Neural cell (in vitro differentiated cells): ENCODE measurements around the gene GOLGA8A. TPM values are rescaled to one million over a fixed set of nuclear protein-coding genes. Genes with fewer than 3 reads are reported as not detected.

Experiments used
- polyA plus RNA-seq: library from polyadenylated mRNA; depleted of rRNA; stranded (reverse); fragments of >200 nt; gene quantifications from 2 replicates; pipeline ENCODE4 v1.2.3, GENCODE V29; 2014

Gene GOLGA8A
- polyA plus RNA-seq, 1 donor from 2014 or later = 214 TPM

Other genes with a start within 250 kb of the GOLGA8A start
- gene KATNBL1, start 227.7 kb downstream of the GOLGA8A start, polyA plus RNA-seq = 140 and 158 TPM in 2 replicates
- 238 and 240 TPM in 2 replicates for gene EMC4, start 212.8 kb downstream of the GOLGA8A start, polyA plus RNA-seq
- 7.0 and 7.3 TPM in 2 replicates for gene SLC12A6, start 100.0 kb downstream of the GOLGA8A start, polyA plus RNA-seq
- 263 and 288 TPM in 2 replicates for gene NOP10, start 94.7 kb downstream of the GOLGA8A start, polyA plus RNA-seq
- not detected in 2 replicates for gene NUTM1, start 94.5 kb downstream of the GOLGA8A start, polyA plus RNA-seq
- 76.7 and 93.3 TPM in 2 replicates for gene LPCAT4, start 70.6 kb downstream of the GOLGA8A start, polyA plus RNA-seq
- 413 and 462 TPM in 2 replicates for gene GOLGA8B, start 145.8 kb upstream of the GOLGA8A start, polyA plus RNA-seq